Activated naive CD4-positive, alpha-beta T cell treated with anti-CD3 and anti-CD28 coated beads for 36 hours (primary cell): ENCODE data around the gene IVNS1ABP. TPM values are rescaled to one million over a fixed set of nuclear protein-coding genes. Genes with fewer than 3 reads are reported as not detected.
A peak's percentile ranks its signal among the peaks of the same experiment; 100 is the strongest.
"Not testable (repeated sequence)": the region's sequence is repeated elsewhere in the genome, so short reads cannot be mapped to it uniquely, and the experiment has no call there.

Experiments used
- CTCF ChIA-PET: fragments of 350-600 bp; sonication (Branson Sonifier 250); formaldehyde crosslinking; loops from one replicate; lab custom pipeline; 2021; ENCODE audit warnings: antibody characterized with exemption; lab: Charles Lee
- DNase-seq: peaks from one replicate; pipeline ENCODE4 v3.0.0-alpha.2; 2020
- H3K27ac Mint-ChIP-seq: one replicate; pipeline ENCODE4 v1.8.0; 2021; ENCODE audit warnings: mild to moderate bottlenecking, mixed read lengths
- H3K27me3 Mint-ChIP-seq: one replicate; pipeline ENCODE4 v1.8.0; 2021; ENCODE audit warnings: low read depth, mixed read lengths
- H3K36me3 Mint-ChIP-seq: one replicate; pipeline ENCODE4 v1.8.0; 2021; ENCODE audit warnings: low read depth, mixed read lengths
- H3K4me1 Mint-ChIP-seq: one replicate; pipeline ENCODE4 v1.8.0; 2021; ENCODE audit warnings: low read depth, mixed read lengths
- H3K4me3 Mint-ChIP-seq: one replicate; pipeline ENCODE4 v1.8.0; 2021; ENCODE audit warnings: mild to moderate bottlenecking, moderate library complexity, mixed read lengths
- H3K9me3 Mint-ChIP-seq: one replicate; pipeline ENCODE4 v1.8.0; 2021; ENCODE audit warnings: mixed read lengths
- intact Hi-C: fragments of 100-400 bp; cut with micrococcal nuclease; formaldehyde crosslinking; loops from one replicate; pipeline ENCODE4 v1.15.1; 2023
- total RNA-seq, 2 experiments: library from RNA; stranded (reverse); gene quantifications; one replicate each; pipeline ENCODE4 v1.2.3, GENCODE V29; 2021

IVNS1ABP gene
- total RNA-seq, 2 experiments from 2014 or later, result 97.3 to 100 TPM

DNA sequence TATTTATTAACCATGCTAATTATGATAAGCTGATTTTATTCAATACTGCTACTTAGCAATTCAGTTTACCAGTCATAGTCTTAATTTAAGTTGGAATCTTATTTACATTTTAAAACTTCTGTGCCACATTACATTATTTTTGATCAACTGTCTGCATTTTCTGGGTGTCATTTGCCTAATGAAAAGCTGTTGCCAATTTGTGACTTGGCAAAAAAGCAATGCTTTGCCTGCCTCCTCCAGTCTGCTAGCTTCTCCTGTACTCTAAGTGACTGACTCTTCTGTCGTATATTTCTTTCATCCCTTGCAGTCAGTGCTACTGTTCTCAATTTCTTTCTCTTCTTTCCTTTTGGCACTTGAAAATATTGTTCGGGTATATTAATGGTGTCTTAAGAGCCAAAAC, 5.6 kb upstream of the IVNS1ABP start:
- Mint-ChIP-seq H3K36me3 (no peaks in the 10 kb centered on the region), H3K27ac (no peak overlapping the region), H3K4me1 (peaks cover 10% of the 10 kb centered on the region), H3K9me3 (peaks cover 2% of the 10 kb centered on the region), H3K27me3 (no peaks in the 10 kb centered on the region), H3K4me3 (no peak overlapping the region)
- no peak for DNase-seq
- intact Hi-C loops, result no loop called here
- CTCF ChIA-PET, result interaction anchor here (0.6 kb wide), 2 partner anchors 151 to 188 kb away, joined by 3 to 5 read pairs; no protein-coding TSS in a partner anchor

DNA sequence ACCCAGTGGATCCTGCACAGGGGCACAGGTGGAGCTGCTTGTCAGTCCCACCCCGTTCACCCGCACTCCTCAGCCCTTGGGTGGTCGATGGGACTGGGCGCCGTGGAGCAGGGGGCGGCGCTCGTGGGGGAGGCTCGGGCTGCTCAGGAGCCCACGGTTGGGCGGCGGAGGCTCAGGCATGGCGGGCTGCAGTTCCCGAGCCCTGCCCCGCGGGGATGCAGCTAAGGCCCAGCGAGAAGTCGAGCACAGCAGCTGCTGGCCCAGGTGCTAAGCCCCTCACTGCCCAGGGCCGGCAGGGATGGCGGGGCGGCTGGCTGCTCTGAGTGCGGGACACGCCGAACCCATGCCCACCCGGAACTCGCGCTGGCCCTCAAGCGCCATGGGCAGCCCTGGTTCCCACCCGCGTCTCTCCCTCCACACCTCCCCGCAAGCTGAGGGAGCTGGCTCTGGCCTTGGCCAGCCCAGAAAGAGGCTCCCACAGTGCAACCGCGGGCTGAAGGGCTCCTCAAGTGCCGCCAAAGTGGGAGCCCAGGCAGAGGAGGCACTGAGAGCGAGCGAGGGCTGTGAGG, 4.7 kb upstream of the IVNS1ABP start:
- H3K4me1 Mint-ChIP-seq, result peaks cover 12% of the 10 kb centered on the region
- DNase-seq, H3K9me3 Mint-ChIP-seq, intact Hi-C loops, H3K27ac Mint-ChIP-seq, H3K36me3 Mint-ChIP-seq, H3K4me3 Mint-ChIP-seq, H3K27me3 Mint-ChIP-seq: not testable (repeated sequence)
- CTCF ChIA-PET, result interaction anchor here (0.7 kb wide), 1 partner anchor 292 kb away, joined by 3 read pairs; no protein-coding TSS in a partner anchor

DNA sequence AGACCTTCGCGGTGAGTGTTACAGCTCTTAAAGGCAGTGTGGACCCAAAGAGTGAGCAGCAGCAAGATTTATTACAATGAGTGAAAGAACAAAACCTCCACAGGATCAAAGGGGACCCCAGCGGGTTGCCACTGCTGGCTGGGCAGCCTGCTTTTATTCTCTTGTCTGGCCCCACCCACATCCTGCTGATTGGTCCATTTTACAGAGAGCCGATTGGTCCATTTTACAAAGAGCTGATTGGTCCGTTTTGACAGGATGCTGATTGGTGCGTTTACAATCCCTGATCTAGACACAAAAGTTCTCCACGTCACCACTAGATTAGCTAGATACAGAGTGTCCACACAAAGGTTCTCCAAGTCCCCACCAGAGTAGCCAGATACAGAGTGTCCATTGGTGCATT, 4.1 kb upstream of the IVNS1ABP start:
- H3K27me3 Mint-ChIP-seq, H3K4me3 Mint-ChIP-seq, intact Hi-C loops, H3K27ac Mint-ChIP-seq, CTCF ChIA-PET, H3K9me3 Mint-ChIP-seq, DNase-seq, H3K36me3 Mint-ChIP-seq: not testable (repeated sequence)
- peaks cover 12% of the 10 kb centered on the region for H3K4me1 Mint-ChIP-seq

DNA sequence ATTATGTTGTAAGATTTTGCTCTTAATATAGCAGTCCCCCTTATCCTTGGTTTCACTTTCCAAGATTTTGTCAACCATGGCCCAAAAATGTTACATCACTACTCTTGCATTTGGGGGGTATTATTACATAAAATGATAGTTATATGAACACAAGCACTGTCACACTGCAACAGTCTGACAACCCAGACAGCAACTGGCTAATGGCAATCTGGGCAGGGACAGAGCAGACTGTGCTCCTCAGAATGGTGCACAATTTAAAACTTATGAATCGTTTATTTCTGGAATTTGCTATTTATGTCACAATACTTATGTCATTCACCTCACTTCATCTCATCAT, 2.1 kb upstream of the IVNS1ABP start:
- H3K27ac Mint-ChIP-seq, result no peak overlapping the region
- peaks cover 23% of the 10 kb centered on the region for H3K4me1 Mint-ChIP-seq
- DNase-seq, result no peak
- CTCF ChIA-PET, result interaction anchor here (0.7 kb wide), 1 partner anchor 18 kb away, joined by 3 read pairs; no protein-coding TSS in a partner anchor
- peaks cover 2% of the 10 kb centered on the region for H3K9me3 Mint-ChIP-seq
- no peaks in the 10 kb centered on the region for H3K27me3 Mint-ChIP-seq
- H3K36me3 Mint-ChIP-seq, result peaks cover 14% of the 10 kb centered on the region
- no peak overlapping the region for H3K4me3 Mint-ChIP-seq
- intact Hi-C loops, result loop anchor here (5.0 to 10.0 kb wide), 3 partner anchors 437 to 668 kb away; no protein-coding TSS in a partner anchor

DNA sequence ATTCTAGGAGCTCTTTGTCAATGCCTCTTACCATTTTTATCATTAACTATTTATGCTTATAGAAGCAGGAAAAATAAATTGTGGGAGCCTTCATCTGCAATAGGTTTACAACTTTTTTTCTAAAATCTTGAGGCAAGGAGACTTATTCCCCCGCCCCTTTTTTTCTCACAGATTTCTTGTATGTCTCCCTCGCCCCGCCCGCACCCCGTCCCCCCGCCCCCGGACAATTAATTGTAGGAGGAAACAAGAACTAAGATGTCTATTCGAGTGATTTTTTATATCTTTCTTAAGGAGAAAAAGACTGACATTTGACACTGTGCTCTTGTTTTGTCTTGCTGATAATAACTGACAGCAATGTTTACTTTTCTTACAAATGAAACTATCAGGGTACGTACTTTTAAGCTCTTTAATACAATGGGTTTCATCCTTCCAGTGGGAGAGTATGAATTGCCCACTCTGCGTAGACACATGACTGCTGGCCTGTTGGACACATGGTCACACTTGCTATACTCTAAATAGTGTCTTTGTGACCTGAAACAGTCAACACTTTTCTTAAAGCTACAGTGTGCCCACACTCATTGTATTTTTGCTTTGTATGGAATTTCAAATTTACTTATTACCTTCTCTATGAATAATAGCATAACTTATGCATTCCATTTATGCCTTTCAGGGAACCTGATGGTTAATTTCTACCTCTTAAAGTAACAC, 1.5 kb upstream of the IVNS1ABP start:
- Mint-ChIP-seq H3K4me3 (peak overlapping the region; percentile 92), H3K36me3 (peaks cover 15% of the 10 kb centered on the region), H3K27me3 (no peaks in the 10 kb centered on the region), H3K4me1 (peaks cover 28% of the 10 kb centered on the region), H3K9me3 (peaks cover 2% of the 10 kb centered on the region), H3K27ac (peak overlapping the region; percentile 94)
- no peak for DNase-seq
- intact Hi-C loops, result loop anchor here (5.0 to 10.0 kb wide), 3 partner anchors 436 to 669 kb away; no protein-coding TSS in a partner anchor
- CTCF ChIA-PET, result interaction anchor here (0.7 to 1.6 kb wide), 2 partner anchors 18 to 19 kb away, joined by 3 to 4 read pairs; no protein-coding TSS in a partner anchor

DNA sequence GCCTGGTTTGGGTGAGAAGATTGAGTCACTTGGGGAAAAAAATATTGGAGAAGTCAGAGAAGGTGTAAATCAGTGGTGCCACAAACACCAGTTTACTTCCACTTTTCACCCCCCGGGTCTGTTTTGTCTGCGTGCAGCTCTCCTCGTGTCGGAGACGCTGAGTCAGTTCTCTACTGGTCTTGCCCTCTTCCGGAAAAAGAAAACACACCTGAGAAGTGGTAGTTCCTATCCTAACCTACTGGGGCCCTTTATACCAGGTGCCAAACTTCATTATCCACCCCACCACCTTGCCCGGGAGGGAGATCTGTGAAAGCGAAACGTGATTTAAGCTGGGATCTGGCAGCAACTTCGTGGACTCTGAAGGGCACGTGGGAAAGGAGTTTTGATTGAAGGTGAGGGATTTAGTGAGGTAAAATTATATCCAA, 855 bp upstream of the IVNS1ABP start:
- CTCF ChIA-PET, result interaction anchor here (0.6 to 2.9 kb wide), 5 partner anchors 19 to 510 kb away, joined by 3 to 8 read pairs (median 5); no protein-coding TSS in a partner anchor
- peak; percentile 81 for DNase-seq
- Mint-ChIP-seq H3K4me3 (peak overlapping the region; percentile 92), H3K27me3 (no peaks in the 10 kb centered on the region), H3K27ac (peak overlapping the region; percentile 94), H3K9me3 (peaks cover 2% of the 10 kb centered on the region), H3K36me3 (peaks cover 15% of the 10 kb centered on the region), H3K4me1 (peaks cover 35% of the 10 kb centered on the region)
- intact Hi-C loops, result loop anchor here (1.0 to 10.0 kb wide), 22 partner anchors 21 to 1845 kb away; partner anchors contain the start of genes ARPC5, EDEM3, NIBAN1 and ODR4

DNA sequence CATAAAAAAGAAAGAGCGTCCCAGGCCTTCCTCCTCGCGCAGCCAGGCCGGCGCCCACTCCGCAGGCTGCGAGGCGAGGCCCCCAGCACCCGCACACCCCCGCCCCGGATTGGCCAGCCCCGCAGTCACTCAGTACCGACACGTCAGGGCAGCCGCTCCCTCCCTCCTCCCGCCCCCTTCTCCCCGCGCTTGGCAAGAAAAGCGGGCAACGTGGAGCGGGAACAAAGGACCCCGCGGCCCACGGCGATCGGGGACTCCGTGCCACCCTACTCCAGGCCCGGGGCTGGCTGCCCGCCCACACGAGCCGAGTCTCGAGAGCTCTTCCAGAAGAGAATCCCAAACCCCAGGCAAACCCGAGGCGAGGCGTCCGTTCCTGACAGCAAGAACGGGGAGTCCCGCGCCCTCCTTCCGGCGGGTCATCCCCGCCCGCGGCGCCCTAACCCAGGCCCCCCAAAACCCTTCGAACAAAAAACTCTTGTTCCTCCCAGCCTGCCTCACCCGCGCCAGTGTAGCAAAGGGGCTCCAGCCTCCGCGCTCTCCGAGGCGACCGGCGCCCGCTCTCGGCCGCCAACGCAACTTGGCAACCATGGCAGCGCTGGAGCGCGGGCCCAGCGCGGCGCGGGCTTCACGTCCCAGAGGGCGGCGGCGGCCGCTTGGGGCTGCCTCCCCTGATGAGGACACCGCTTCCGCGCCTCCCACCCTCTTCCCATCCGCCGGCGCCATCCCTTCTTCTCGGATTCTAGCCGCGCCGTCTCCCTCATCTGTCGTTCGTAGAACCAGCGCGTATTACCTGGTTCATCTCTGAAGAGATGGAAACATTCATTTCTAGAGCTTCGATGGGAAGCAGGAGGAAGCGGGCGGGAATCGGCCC, 645 bp downstream of the IVNS1ABP start:
- peak overlapping the region; percentile 94 for H3K27ac Mint-ChIP-seq
- peaks cover 15% of the 10 kb centered on the region for H3K36me3 Mint-ChIP-seq
- H3K4me3 Mint-ChIP-seq, result peak overlapping the region; percentile 92
- CTCF ChIA-PET, result interaction anchor here (0.5 to 2.9 kb wide), 6 partner anchors 17 to 364 kb away, joined by 3 to 8 read pairs (median 6); no protein-coding TSS in a partner anchor
- peaks cover 48% of the 10 kb centered on the region for H3K4me1 Mint-ChIP-seq
- intact Hi-C loops, result loop anchor here (1.0 to 10.0 kb wide), 22 partner anchors 23 to 1844 kb away; partner anchors contain the start of genes ARPC5, EDEM3, NIBAN1 and ODR4
- peaks cover 2% of the 10 kb centered on the region for H3K9me3 Mint-ChIP-seq
- no peaks in the 10 kb centered on the region for H3K27me3 Mint-ChIP-seq
- peak; percentile 92 for DNase-seq

DNA sequence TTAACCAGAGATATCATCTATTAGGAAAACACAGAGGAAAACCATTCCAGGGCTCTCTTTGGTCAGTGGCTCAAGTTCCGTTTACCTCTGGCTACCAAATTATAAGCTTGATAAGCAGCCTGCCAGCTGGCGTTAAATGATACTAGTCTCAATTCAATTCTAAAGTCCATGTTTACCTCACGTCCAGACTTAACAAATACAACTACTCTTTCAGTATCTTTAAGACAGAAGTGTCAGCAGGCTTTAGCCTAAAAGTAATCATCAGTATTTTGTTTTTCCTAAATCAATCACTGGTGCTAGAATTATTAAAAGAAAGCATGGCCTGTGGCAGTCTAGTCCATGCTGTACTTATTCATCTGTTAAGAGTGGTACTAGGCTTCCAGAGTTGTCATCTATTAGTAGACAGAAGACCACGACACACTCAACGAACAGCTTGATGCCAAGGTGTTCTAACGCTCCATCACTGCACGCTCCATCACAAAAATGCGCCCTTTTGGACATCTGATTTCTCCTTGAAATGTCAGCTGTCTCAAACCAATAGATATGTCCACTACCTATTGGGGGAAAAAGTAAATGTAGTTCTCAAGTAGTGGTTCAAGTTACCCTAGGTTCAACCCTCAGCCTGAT, 1.5 kb downstream of the IVNS1ABP start:
- H3K36me3 Mint-ChIP-seq, result peaks cover 17% of the 10 kb centered on the region
- intact Hi-C loops, result loop anchor here (2.0 to 10.0 kb wide), 6 partner anchors 433 to 1843 kb away; partner anchors contain the start of genes ARPC5, PRG4 and SMG7
- peak; percentile 12 for DNase-seq
- peak overlapping the region; percentile 92 for H3K4me3 Mint-ChIP-seq
- CTCF ChIA-PET, result interaction anchor here (0.5 to 2.9 kb wide), 4 partner anchors 16 to 365 kb away, joined by 3 to 8 read pairs (median 6); no protein-coding TSS in a partner anchor
- no peaks in the 10 kb centered on the region for H3K27me3 Mint-ChIP-seq
- H3K4me1 Mint-ChIP-seq, result peaks cover 49% of the 10 kb centered on the region
- H3K9me3 Mint-ChIP-seq, result no peaks in the 10 kb centered on the region
- H3K27ac Mint-ChIP-seq, result peak overlapping the region; percentile 94

DNA sequence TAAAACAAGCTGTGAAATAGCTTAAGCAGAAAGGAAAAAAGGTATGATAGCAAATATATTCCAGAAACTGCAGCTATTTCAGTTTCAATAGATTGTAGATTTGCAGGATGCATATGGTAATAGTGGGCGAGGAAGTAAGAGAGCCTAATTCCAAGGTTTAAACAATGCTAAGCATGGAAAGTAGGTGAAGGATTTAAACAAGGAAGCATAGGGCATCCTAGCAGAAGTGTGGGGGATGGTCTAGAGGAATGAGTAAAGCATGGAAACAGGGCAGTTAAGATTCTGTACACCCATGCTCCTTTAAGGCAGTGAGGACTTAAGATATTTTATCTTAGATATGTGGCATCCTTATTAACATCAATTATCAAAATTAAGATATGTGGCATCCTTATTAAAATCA, 2.6 kb downstream of the IVNS1ABP start:
- H3K4me1 Mint-ChIP-seq, result peaks cover 49% of the 10 kb centered on the region
- DNase-seq, result no peak
- H3K9me3 Mint-ChIP-seq, result no peaks in the 10 kb centered on the region
- intact Hi-C loops, result loop anchor here (10.0 kb wide), 1 partner anchor 450 kb away; no protein-coding TSS in a partner anchor
- CTCF ChIA-PET, result interaction anchor here (1.2 kb wide), 1 partner anchor 366 kb away, joined by 6 read pairs; no protein-coding TSS in a partner anchor
- H3K27me3 Mint-ChIP-seq, result no peaks in the 10 kb centered on the region
- peaks cover 17% of the 10 kb centered on the region for H3K36me3 Mint-ChIP-seq
- peak overlapping the region; percentile 92 for H3K4me3 Mint-ChIP-seq
- H3K27ac Mint-ChIP-seq, result peak overlapping the region; percentile 59

DNA sequence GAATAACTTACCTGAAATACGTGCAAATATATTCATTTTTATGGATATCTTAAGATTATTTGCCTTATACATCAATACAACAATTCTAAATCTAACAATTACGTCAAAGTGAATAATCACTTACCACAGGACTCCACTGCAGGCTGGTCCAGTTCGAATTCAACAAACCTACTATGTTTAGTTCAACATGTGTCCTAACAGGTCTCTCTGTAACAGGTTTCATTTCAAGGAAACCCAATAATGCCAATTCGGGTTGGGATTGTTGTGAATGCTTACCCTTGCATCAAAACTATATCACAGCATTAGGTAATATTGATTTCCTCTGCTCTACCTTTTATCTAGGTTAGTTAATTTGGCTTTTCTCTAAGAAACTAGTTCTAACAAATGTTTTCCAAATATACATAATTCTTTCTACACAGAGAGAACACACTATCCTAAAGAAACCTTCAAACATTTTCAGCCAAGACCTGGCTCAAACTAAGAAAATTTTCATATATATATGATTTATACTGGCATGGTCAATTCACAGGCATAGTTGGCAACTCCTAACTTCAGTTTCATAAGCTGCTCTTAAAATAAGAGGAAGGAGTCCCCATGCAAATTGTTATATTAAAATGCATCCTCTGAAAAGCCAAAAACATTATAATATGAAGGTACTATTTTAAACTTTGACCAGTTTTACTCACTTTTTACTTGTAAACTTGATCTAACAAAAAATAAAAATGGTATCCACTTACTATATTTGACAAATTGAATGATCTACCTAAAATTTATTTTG, 4.5 kb downstream of the IVNS1ABP start:
- H3K36me3 Mint-ChIP-seq, result peaks cover 26% of the 10 kb centered on the region
- CTCF ChIA-PET, result no interaction called here
- H3K27ac Mint-ChIP-seq, result no peak overlapping the region
- no peaks in the 10 kb centered on the region for H3K9me3 Mint-ChIP-seq
- no peaks in the 10 kb centered on the region for H3K27me3 Mint-ChIP-seq
- no peak overlapping the region for H3K4me3 Mint-ChIP-seq
- H3K4me1 Mint-ChIP-seq, result peaks cover 38% of the 10 kb centered on the region
- no peak for DNase-seq
- intact Hi-C loops, result loop anchor here (10.0 kb wide), 1 partner anchor 448 kb away; no protein-coding TSS in a partner anchor
